CD8-positive, alpha-beta memory T cell (primary cell): ENCODE measurements around the gene NSG1. TPM values are rescaled to one million over a fixed set of nuclear protein-coding genes. Genes with fewer than 3 reads are reported as not detected.

Experiments used
- CTCF ChIA-PET: fragments of 350-600 bp; sonication (Branson Sonifier 250); formaldehyde crosslinking; loops from one replicate; lab custom pipeline; 2021; ENCODE audit warnings: antibody characterized with exemption; lab: Charles Lee
- POLR2A ChIA-PET: fragments of 350-600 bp; sonication (Branson Sonifier 250); formaldehyde crosslinking; loops from one replicate; lab custom pipeline; 2021; ENCODE audit warnings: antibody characterized with exemption; lab: Charles Lee
- DNase-seq, 5 donors: peaks; one replicate each; pipeline versions ENCODE4 v3.0.0 to v3.0.0-alpha.2; 2020 to 2022; ENCODE audit warnings: mixed read lengths in 1 of 5
- H3K27ac ChIP-seq: one replicate; pipeline ENCODE4 v1.7.0; 2013; ENCODE audit warnings: low read depth, mild to moderate bottlenecking, low read length, moderate library complexity
- H3K27me3 ChIP-seq: 2 replicates; pipeline ENCODE4 v1.7.0; 2013; ENCODE audit warnings: low read length, mild to moderate bottlenecking; ENCODE audit not compliant: insufficient read depth, poor library complexity, severe bottlenecking
- H3K36me3 ChIP-seq: 2 replicates; pipeline ENCODE4 v1.7.0; 2013; ENCODE audit warnings: mild to moderate bottlenecking, low read length, moderate library complexity; ENCODE audit not compliant: insufficient read depth
- H3K4me1 ChIP-seq: 2 replicates; pipeline ENCODE4 v1.7.0; 2013; ENCODE audit warnings: mild to moderate bottlenecking, low read length, moderate library complexity; ENCODE audit not compliant: insufficient read depth
- H3K4me3 ChIP-seq: 2 replicates; pipeline ENCODE4 v1.7.0; 2013; ENCODE audit warnings: mild to moderate bottlenecking, low read length
- H3K9me3 ChIP-seq: 2 replicates; pipeline ENCODE4 v1.7.0; 2013; ENCODE audit warnings: mild to moderate bottlenecking, low read length
- H3K27ac Mint-ChIP-seq, 8 donors: one replicate each; pipeline ENCODE4 v1.8.0; 2020 to 2021; ENCODE audit warnings: mixed read lengths in 8 of 8, mild to moderate bottlenecking in 6 of 8, inconsistent platforms in 3 of 8, moderate library complexity in 3 of 8
- H3K27me3 Mint-ChIP-seq, 2 donors: one replicate each; pipeline ENCODE4 v1.8.0; 2020 to 2021; ENCODE audit warnings: mixed read lengths in 2 of 2, mild to moderate bottlenecking in 1 of 2, moderate library complexity in 1 of 2
- H3K36me3 Mint-ChIP-seq, 3 donors: one replicate each; pipeline ENCODE4 v1.8.0; 2020 to 2021; ENCODE audit warnings: mixed read lengths in 3 of 3, inconsistent platforms in 1 of 3, mild to moderate bottlenecking in 1 of 3
- H3K4me1 Mint-ChIP-seq, 3 donors: one replicate each; pipeline ENCODE4 v1.8.0; 2020 to 2021; ENCODE audit warnings: mixed read lengths in 3 of 3, inconsistent platforms in 1 of 3, mild to moderate bottlenecking in 1 of 3
- H3K4me3 Mint-ChIP-seq, 7 donors: one replicate each; pipeline ENCODE4 v1.8.0; 2020 to 2021; ENCODE audit warnings: mixed read lengths in 7 of 7, mild to moderate bottlenecking in 6 of 7, moderate library complexity in 4 of 7, inconsistent platforms in 2 of 7
- H3K9me3 Mint-ChIP-seq, 5 donors: one replicate each; pipeline ENCODE4 v1.8.0; 2020 to 2022; ENCODE audit warnings: mixed read lengths in 5 of 5, mild to moderate bottlenecking in 3 of 5, moderate library complexity in 2 of 5, inconsistent platforms in 1 of 5
- polyA plus RNA-seq: library from polyadenylated mRNA; unstranded; fragments of 300-500 nt; fragmentation: Illumina TruSeq; gene quantifications from one replicate; pipeline ENCODE4 v1.2.3, GENCODE V29; 2021
- total RNA-seq, 2 experiments: library from RNA; stranded (reverse); gene quantifications; one replicate each; pipeline ENCODE4 v1.2.3, GENCODE V29; 2021

The NSG1 gene, protein sequence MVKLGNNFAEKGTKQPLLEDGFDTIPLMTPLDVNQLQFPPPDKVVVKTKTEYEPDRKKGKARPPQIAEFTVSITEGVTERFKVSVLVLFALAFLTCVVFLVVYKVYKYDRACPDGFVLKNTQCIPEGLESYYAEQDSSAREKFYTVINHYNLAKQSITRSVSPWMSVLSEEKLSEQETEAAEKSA
- total RNA-seq (10 to 100 TPM; 15.1 to 16.3 TPM), polyA plus RNA-seq (49.8 TPM)

DNA sequence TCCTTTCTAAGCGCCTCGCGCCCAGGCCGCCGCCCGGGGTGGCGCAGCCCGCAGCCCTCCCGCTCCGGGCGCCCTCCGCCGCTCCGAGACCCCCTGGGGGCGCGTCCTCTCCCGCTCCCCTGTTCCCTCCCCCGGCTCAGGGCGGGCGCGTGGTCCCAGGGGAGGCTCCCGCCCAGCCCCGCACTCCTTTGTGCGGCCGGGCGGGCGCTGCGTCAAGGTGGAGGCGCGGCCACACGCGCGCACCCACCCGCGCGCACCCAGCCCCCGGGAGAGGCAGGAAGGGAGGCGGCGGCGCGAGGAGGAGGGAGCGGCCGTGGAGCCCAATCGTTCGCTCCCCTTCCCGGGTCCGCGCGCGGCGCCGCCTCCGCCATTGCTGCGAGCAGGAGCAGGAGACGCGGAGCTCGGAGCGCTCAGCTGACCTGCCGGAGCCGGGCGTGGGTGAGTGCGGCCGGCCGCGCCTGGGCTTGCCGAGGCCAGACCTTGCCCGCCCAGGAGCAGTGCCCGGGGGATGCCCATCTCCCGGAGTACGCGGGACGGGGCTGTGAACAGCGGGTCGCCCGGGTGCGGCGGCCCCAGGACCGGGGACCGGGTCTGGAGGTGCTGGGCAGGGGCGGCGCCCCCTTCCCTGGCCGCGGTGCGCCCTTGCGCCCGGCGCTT, at the start of gene NSG1:
Gene NSG1, plus strand, starts transcription at position 367 of the 657 bp plus-strand sequence. CDS start 528 bp downstream, outside the sequence.
- H3K27me3 Mint-ChIP-seq: peaks cover 5 to 13% of the 10 kb centered on the region in 2 donors
- POLR2A ChIA-PET: interaction anchor here (0.6 to 2.2 kb wide), 6 partner anchors 39 to 274 kb away, joined by 3 to 10 read pairs (median 6); partner anchors contain the start of genes LYAR, TMEM128 and ZBTB49

DNA sequence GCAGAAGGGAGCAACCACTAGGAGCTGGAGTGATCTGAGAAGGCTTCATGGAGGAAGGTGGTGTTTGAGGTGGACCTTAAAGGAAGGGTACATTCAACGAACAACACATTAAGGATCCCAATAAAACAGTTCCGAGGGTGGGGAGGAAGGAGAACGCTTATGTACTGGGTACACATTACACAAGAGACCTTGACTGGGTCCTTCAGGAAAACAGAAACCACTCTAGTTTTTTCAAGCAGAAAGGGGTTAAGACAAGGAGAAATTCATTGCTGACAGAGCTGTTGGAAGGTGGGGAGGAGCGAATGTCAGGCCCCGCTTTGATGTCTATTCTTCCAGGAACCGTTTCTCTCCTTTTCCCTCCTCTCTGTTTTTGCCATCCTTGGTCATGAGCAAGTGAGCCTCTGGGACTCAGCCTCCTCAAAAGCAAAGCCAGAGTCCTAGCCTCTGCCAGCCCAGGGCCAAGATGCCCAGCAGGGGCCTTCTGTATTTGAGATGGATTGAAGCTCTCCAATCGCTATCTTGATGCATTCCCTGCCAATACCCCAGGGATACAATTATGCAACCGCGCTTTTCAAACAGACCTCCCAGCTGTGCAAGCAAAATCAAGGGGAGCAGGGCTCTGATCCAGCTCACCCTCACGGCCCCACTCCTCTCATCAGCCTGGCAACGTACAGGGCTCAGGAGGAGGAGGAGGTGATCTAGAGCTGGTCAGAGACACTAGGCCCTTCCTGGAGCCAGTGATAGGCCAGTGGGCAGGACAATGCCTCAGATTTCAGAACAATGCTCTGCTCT, 48.5 kb upstream of the NSG1 start:
- no peaks in the 10 kb centered on the region for H3K36me3 Mint-ChIP-seq
- DNase-seq: no peak
- H3K27ac Mint-ChIP-seq: peak overlapping the region in 3 of 8 donors; percentile 32 to 83 (median 50)
- H3K4me3 Mint-ChIP-seq: no peak overlapping the region
- H3K27ac ChIP-seq: no peak overlapping the region
- peaks cover 10 to 21% (median 20%) of the 10 kb centered on the region in 3 donors for H3K4me1 Mint-ChIP-seq
- no peak overlapping the region for H3K4me3 ChIP-seq
- H3K9me3 ChIP-seq: no peaks in the 10 kb centered on the region
- no peaks in the 10 kb centered on the region for H3K36me3 ChIP-seq
- no peaks in the 10 kb centered on the region for H3K27me3 Mint-ChIP-seq
- no peaks in the 10 kb centered on the region for H3K27me3 ChIP-seq
- H3K9me3 Mint-ChIP-seq: no peaks in the 10 kb centered on the region
- ChIA-PET POLR2A (no interaction called here), CTCF (interaction anchor here (1.9 to 8.8 kb wide), 3 partner anchors 11 to 89 kb away, joined by 4 to 97 read pairs (median 64); partner anchors contain the start of gene TMEM128)
- no peaks in the 10 kb centered on the region for H3K4me1 ChIP-seq

More for the DNA sequence above, at the start of gene NSG1:
- Histone ChIP-seq H3K27ac (peak within 1 kb of the TSS; percentile 24), H3K4me1 (peaks cover 12% of the 10 kb centered on the region), H3K27me3 (no peaks in the 10 kb centered on the region), H3K9me3 (no peaks in the 10 kb centered on the region), H3K4me3 (peak within 1 kb of the TSS; percentile 41), H3K36me3 (no peaks in the 10 kb centered on the region)
- peak within 1 kb of the TSS in 6 of 8 donors; percentile 65 to 87 (median 78) for H3K27ac Mint-ChIP-seq
- H3K36me3 Mint-ChIP-seq: peaks cover 0 to 29% (median 5%) of the 10 kb centered on the region in 3 donors
- no peaks in the 10 kb centered on the region for H3K9me3 Mint-ChIP-seq
- H3K4me1 Mint-ChIP-seq: peaks cover 14 to 32% (median 27%) of the 10 kb centered on the region in 3 donors
- peak; percentile 29 to 70 (median 41) for DNase-seq
- CTCF ChIA-PET: interaction anchor here (0.9 to 1.9 kb wide), 3 partner anchors 38 to 127 kb away, joined by 3 to 6 read pairs (median 4); no protein-coding TSS in a partner anchor
- H3K4me3 Mint-ChIP-seq: peak within 1 kb of the TSS; percentile 89 to 99 (median 93)

DNA sequence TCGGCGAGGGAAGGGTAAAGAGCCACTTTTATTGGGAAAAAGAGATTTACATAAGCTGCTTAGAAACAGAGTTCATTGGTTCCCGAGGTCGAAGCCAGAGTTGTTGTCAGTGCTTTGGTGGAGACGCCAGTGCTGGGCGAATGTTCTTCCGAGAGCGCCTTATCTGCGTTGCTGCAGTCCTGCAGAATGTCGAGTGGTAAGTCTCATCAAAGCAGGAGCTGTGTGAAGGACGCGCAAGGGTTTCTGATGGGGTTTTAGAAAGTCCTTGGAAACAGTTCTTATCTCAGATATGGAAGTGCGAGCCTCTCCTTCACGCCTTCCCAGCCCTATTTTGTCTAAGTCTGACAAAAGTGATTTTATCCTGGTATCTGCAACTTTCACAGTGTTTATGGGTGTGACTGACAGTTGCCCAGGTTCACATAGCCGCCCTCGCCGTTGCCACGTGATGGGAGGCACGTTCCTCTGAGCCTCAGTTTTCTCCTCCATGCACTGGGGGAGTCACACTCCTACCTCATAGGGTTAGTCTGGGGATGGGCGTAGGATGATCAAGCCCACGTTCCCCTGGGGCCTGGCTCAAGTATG, 47.3 kb upstream of the NSG1 start:
- Histone ChIP-seq H3K4me3 (no peak overlapping the region), H3K27me3 (no peaks in the 10 kb centered on the region), H3K4me1 (no peaks in the 10 kb centered on the region), H3K9me3 (no peaks in the 10 kb centered on the region), H3K36me3 (no peaks in the 10 kb centered on the region), H3K27ac (no peak overlapping the region)
- Mint-ChIP-seq H3K27ac (no peak overlapping the region), H3K4me1 (peaks cover 8 to 21% (median 17%) of the 10 kb centered on the region in 3 donors), H3K4me3 (no peak overlapping the region), H3K9me3 (no peaks in the 10 kb centered on the region), H3K27me3 (no peaks in the 10 kb centered on the region), H3K36me3 (no peaks in the 10 kb centered on the region)
- POLR2A ChIA-PET: interaction anchor here (0.6 kb wide), 1 partner anchor 64 kb away, joined by 3 read pairs; no protein-coding TSS in a partner anchor
- CTCF ChIA-PET: interaction anchor here (8.7 to 8.8 kb wide), 2 partner anchors 80 to 90 kb away, joined by 64 to 97 read pairs; partner anchors contain the start of gene TMEM128
- DNase-seq: no peak

DNA sequence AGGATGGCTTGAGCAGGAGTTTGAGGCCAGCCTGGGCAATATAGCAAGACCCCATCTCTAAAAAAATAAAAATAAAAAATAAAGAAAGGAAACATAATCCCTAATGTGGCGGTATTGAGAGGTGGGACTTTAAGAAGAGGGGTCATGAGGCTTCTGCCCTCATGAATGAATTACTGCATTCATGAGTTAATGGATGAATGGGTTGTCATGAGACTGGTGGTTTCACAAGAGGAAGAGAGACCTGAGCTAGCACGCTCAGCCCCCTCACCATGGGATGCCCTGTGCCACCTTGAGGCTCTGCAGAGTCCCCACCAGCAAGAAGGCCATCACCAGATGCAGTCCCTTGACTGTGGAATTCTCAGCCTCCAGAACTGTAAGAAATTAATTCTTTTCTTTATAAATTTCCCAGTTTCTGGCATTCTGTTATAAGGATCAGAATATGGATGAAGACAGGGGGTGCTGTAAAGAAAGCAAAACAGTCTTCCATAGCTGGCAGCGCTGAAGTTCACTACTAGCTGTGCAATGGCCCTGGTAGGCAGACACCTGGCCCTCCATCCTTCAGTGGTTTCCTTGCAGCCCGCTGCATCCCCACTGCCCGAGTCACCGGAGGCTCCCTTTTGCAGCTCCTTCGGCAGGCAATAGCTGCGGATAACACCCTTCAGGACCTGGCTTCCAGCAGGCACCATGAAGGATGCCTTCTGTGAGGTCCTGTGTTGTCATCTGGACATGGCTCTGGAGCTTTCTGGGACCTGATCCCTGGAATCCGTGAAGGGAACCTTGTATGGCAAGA, 44.8 kb upstream of the NSG1 start:
- CTCF ChIA-PET: interaction anchor here (1.2 to 1.4 kb wide), 2 partner anchors 10 to 82 kb away, joined by 3 to 7 read pairs; no protein-coding TSS in a partner anchor
- H3K27ac ChIP-seq: no peak overlapping the region
- H3K4me3 ChIP-seq: no peak overlapping the region
- peaks cover 0 to 1% (median 0%) of the 10 kb centered on the region in 5 donors for H3K9me3 Mint-ChIP-seq
- POLR2A ChIA-PET: no interaction called here
- no peaks in the 10 kb centered on the region for H3K36me3 ChIP-seq
- H3K36me3 Mint-ChIP-seq: peaks cover 0 to under 1% (median 0%) of the 10 kb centered on the region in 3 donors
- DNase-seq: no peak
- H3K9me3 ChIP-seq: no peaks in the 10 kb centered on the region
- peaks cover under 1% of the 10 kb centered on the region for H3K4me1 ChIP-seq
- H3K27me3 ChIP-seq: no peaks in the 10 kb centered on the region
- peaks cover 0 to 1% of the 10 kb centered on the region in 2 donors for H3K27me3 Mint-ChIP-seq
- no peak overlapping the region for H3K27ac Mint-ChIP-seq
- H3K4me3 Mint-ChIP-seq: no peak overlapping the region
- peaks cover 3 to 24% (median 14%) of the 10 kb centered on the region in 3 donors for H3K4me1 Mint-ChIP-seq

DNA sequence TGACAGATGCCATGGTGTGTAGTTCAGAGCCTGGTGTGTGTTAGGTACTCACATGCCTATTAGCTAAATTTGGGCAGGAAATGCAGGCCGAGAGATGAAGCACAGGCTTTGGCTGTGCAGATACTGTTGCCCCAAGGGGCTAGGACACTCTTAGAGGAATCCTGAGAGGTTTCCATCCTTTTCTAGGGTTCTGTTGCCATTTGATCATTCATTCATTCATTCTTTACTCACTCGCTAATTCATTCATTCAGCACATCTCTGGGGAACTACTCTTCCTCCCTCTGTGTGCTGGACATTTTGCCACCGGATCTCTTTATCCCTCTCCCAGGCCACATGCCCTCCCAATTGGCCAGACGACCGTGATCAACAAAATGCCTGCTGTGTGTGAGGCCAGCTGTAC, 43.9 kb upstream of the NSG1 start:
- Mint-ChIP-seq H3K36me3 (peaks cover 0 to 7% (median 1%) of the 10 kb centered on the region in 3 donors), H3K27me3 (peaks cover 0 to 4% of the 10 kb centered on the region in 2 donors), H3K27ac (peak overlapping the region in 3 of 8 donors; percentile 12 to 53 (median 37)), H3K4me1 (peaks cover 11 to 34% (median 23%) of the 10 kb centered on the region in 3 donors), H3K9me3 (peaks cover 0 to 8% (median 3%) of the 10 kb centered on the region in 5 donors), H3K4me3 (no peak overlapping the region)
- ChIA-PET CTCF (interaction anchor here (1.4 kb wide), 1 partner anchor 11 kb away, joined by 3 read pairs; no protein-coding TSS in a partner anchor), POLR2A (no interaction called here)
- DNase-seq: no peak
- Histone ChIP-seq H3K4me1 (peaks cover 10% of the 10 kb centered on the region), H3K27ac (no peak overlapping the region), H3K36me3 (no peaks in the 10 kb centered on the region), H3K9me3 (no peaks in the 10 kb centered on the region), H3K4me3 (no peak overlapping the region), H3K27me3 (no peaks in the 10 kb centered on the region)

DNA sequence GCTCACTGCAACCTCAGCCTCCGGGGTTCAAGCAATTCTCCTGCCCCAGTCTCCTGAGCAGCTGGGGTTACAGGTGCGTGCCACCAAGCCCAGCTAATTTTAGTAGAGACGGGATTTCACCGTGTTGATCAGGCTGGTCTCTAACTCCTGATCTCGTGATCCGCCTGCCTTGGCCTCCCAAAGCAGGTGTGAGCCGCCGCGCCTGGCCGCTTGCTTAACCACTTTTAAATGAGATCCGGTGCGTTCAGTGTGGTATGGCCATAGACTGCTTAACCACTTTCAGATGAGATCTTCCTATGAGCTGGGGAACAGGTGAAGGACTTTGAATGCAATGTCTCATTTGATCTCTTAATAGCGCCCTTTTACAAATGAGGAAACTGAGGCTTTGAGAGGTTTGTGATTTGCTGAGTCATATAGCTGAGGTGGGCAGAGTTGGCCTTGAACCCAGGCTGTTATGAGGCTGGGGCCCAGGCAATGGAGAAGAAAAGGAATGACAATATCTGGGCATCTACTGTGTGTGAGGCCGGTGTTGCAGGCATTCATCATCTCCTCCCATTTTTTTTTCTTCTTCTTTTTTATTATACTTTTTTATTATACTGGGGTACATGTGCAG, 41.9 kb upstream of the NSG1 start:
- Mint-ChIP-seq H3K9me3 (peaks cover 0 to 22% (median 9%) of the 10 kb centered on the region in 5 donors), H3K4me1 (peaks cover 23 to 52% (median 38%) of the 10 kb centered on the region in 3 donors), H3K27me3 (peaks cover 0 to 7% of the 10 kb centered on the region in 2 donors), H3K4me3 (no peak overlapping the region), H3K36me3 (peaks cover 0 to 20% (median 9%) of the 10 kb centered on the region in 3 donors), H3K27ac (peak overlapping the region in 1 of 8 donors; percentile 37)
- no peak overlapping the region for H3K4me3 ChIP-seq
- ChIA-PET POLR2A (no interaction called here), CTCF (interaction anchor here (0.6 to 4.5 kb wide), 5 partner anchors 9 to 86 kb away, joined by 3 to 21 read pairs (median 4); no protein-coding TSS in a partner anchor)
- H3K27ac ChIP-seq: no peak overlapping the region
- no peaks in the 10 kb centered on the region for H3K36me3 ChIP-seq
- peaks cover 22% of the 10 kb centered on the region for H3K4me1 ChIP-seq
- no peaks in the 10 kb centered on the region for H3K9me3 ChIP-seq
- no peaks in the 10 kb centered on the region for H3K27me3 ChIP-seq
- DNase-seq: no peak
